Measurements from ENCODE around the gene HS3ST4. TPM values are rescaled to one million over a fixed set of nuclear protein-coding genes. Genes with fewer than 3 reads are reported as not detected.

Gene HS3ST4
- total RNA-seq, 1 experiment from 2014 or later, result not detected

GRCh38 chr16:26016989-26017388 lies 325.2 kb downstream of the HS3ST4 start:
- intact Hi-C loops (cut with micrococcal nuclease), result no loop called here
- no peaks in the 10 kb centered on the region for H4K20me1 ChIP-seq (ENCODE audit: insufficient read depth)
- no peak overlapping the region for H3K4me2 ChIP-seq (ENCODE audit: low read length)
- H3K9ac ChIP-seq (ENCODE audit: low read length), result no peak overlapping the region
- BruUV-seq (replicated peaks), result no TSS peak
- H3K27ac ChIP-seq (ENCODE audit: low read depth, low read length), result no peak overlapping the region
- RAD21 ChIA-PET (ENCODE audit: low non-redundant PET in 1 of 2, low total read pairs in 2 of 2, uncharacterized antibody in 2 of 2, unreplicated experiment in 2 of 2), result no interaction called here
- TF ChIP-seq, protein P1, sequence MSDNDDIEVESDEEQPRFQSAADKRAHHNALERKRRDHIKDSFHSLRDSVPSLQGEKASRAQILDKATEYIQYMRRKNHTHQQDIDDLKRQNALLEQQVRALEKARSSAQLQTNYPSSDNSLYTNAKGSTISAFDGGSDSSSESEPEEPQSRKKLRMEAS (IDR thresholded peaks at IDR 0.05), result no peak
- TF ChIP-seq FOSL1 (IDR thresholded peaks at IDR 0.05; ENCODE audit: low read depth) (no peak), POLR2AphosphoS5 (IDR thresholded peaks at IDR 0.05; ENCODE audit: low read depth, low read length) (no peak), SIN3A (IDR thresholded peaks at IDR 0.05; ENCODE audit: low read depth) (no peak), EZH2phosphoT487 (IDR thresholded peaks at IDR 0.05; ENCODE audit: borderline replicate concordance) (no peak), ELF1 (IDR thresholded peaks at IDR 0.05; ENCODE audit: borderline replicate concordance, low read depth) (no peak), YY1 (IDR thresholded peaks at IDR 0.05; ENCODE audit: extremely low read depth, insufficient replicate concordance, low read depth, low read length) (no peak), EGR1 (IDR thresholded peaks at IDR 0.05; ENCODE audit: low read depth) (no peak), EZH2 (IDR thresholded peaks at IDR 0.05) (no peak), CBX3 (IDR thresholded peaks at IDR 0.05; ENCODE audit: low read depth) (no peak), ATF3 (IDR thresholded peaks at IDR 0.05) (no peak), SP1 (IDR thresholded peaks at IDR 0.05; ENCODE audit: low read depth) (no peak), CTCF (IDR thresholded peaks at IDR 0.05 in 2 of 3, conservative IDR thresholded peaks at IDR 0.05 in 1 of 3; ENCODE audit: borderline replicate concordance in 1 of 3, insufficient read depth in 1 of 3, low read depth in 2 of 3, low read length in 2 of 3) (no peak), POLR2A (IDR thresholded peaks at IDR 0.05; ENCODE audit: borderline replicate concordance, extremely low read depth, insufficient read depth, insufficient read length) (no peak), SRF (IDR thresholded peaks at IDR 0.05; ENCODE audit: low read depth) (no peak), TCF7L2 (IDR thresholded peaks at IDR 0.05; ENCODE audit: borderline replicate concordance, extremely low read depth, insufficient read depth, insufficient read length) (no peak), JUND (IDR thresholded peaks at IDR 0.05) (no peak), RAD21 (IDR thresholded peaks at IDR 0.05; ENCODE audit: low read depth) (no peak)
- DNase-seq (ENCODE audit: low read depth, low spot score) (no peak), ATAC-seq (no peak)
- no peak overlapping the region for H3K4me3 ChIP-seq (replicated peaks in 1 of 2; ENCODE audit: low read depth in 1 of 2, low read length in 2 of 2)
- POLR2A ChIA-PET, result no interaction called here
- CTCF ChIA-PET, result no interaction called here
- H3K36me3 ChIP-seq (ENCODE audit: control insufficient read depth in 1 of 2, insufficient read depth in 2 of 2, low read length in 2 of 2), result no peaks in the 10 kb centered on the region
- no peak overlapping the region for H2AFZ ChIP-seq (ENCODE audit: low read depth, low read length, poor library complexity, severe bottlenecking)
- H3K9me2 ChIP-seq (ENCODE audit: insufficient read depth), result no peaks in the 10 kb centered on the region
- H3K4me1 ChIP-seq (ENCODE audit: control insufficient read depth in 1 of 2, insufficient read depth in 2 of 2, low read length in 2 of 2), result no peaks in the 10 kb centered on the region
- peaks cover 4 to 16% of the 10 kb centered on the region in 2 experiments; a peak in 2 of 4 replicates for H3K9me3 ChIP-seq (ENCODE audit: control insufficient read depth in 1 of 2, insufficient read depth in 1 of 2, low read depth in 1 of 2, low read length in 2 of 2)
- no peaks in the 10 kb centered on the region for H3K27me3 ChIP-seq (ENCODE audit: insufficient read depth, low read length)
- H3K79me2 ChIP-seq (ENCODE audit: insufficient read depth, low read length), result no peaks in the 10 kb centered on the region

Measured in HCT116 (cell line).